Activated T-cell treated with anti-CD3 and anti-CD28 coated beads for 4 hours (primary cell): ENCODE measurements around the gene ZNF75A.

Source experiments
- DNase-seq: peaks from one replicate; pipeline ENCODE4 v3.0.0-alpha.2; 2020

ZNF75A gene

GRCh38 chr16:3289998-3290673, 15.2 kb upstream of the ZNF75A start:
- no peak for DNase-seq

- no peak for DNase-seq
Measured at GRCh38 chr16:3292604-3293003, 12.7 kb upstream of the ZNF75A start.

GRCh38 chr16:3295209-3295608, 10.1 kb upstream of the ZNF75A start:
- no peak for DNase-seq

- no peak for DNase-seq
Measured at GRCh38 chr16:3295783-3296182, 9.5 kb upstream of the ZNF75A start.

- DNase-seq = no peak
Measured at GRCh38 chr16:3304370-3304769, 927 bp upstream of the ZNF75A start.

GRCh38 chr16:3306078-3306477, 781 bp downstream of the ZNF75A start:
- no peak for DNase-seq

- no peak for DNase-seq
Measured at GRCh38 chr16:3311496-3311895, 6.2 kb downstream of the ZNF75A start.

- DNase-seq = no peak
Measured at GRCh38 chr16:3317315-3317999, 12.2 kb downstream of the ZNF75A start.

- no peak for DNase-seq
Measured at GRCh38 chr16:3321816-3322215, 16.5 kb downstream of the ZNF75A start.

GRCh38 chr16:3327514-3327913, 22.2 kb downstream of the ZNF75A start:
- DNase-seq = no peak

GRCh38 chr16:3328104-3328503, 22.8 kb downstream of the ZNF75A start:
- no peak for DNase-seq

- DNase-seq = no peak
Measured at GRCh38 chr16:3328643-3329042, 23.3 kb downstream of the ZNF75A start.

- no peak for DNase-seq
Measured at GRCh38 chr16:3346041-3346440, 40.7 kb downstream of the ZNF75A start.

- DNase-seq = no peak
Measured at GRCh38 chr16:3347586-3347985, 42.3 kb downstream of the ZNF75A start.

GRCh38 chr16:3348547-3349167, 43.4 kb downstream of the ZNF75A start:
- DNase-seq = no peak

- DNase-seq = no peak
Measured at GRCh38 chr16:3349175-3349574, 43.9 kb downstream of the ZNF75A start.

- DNase-seq = no peak
Measured at GRCh38 chr16:3355589-3355988, 50.3 kb downstream of the ZNF75A start, which contains the start of gene OR2C1. Gene OR2C1, plus strand, starts transcription at chr16:3355889. Its CDS starts 52 bp downstream, at chr16:3355941.

GRCh38 chr16:3356118-3356517, 50.8 kb downstream of the ZNF75A start:
- no peak for DNase-seq

- DNase-seq = no peak
Measured at GRCh38 chr16:3358871-3359270, 53.6 kb downstream of the ZNF75A start.

GRCh38 chr16:3362931-3363330, 57.6 kb downstream of the ZNF75A start:
- no peak for DNase-seq

- no peak for DNase-seq
Measured at GRCh38 chr16:3363793-3364192, 58.5 kb downstream of the ZNF75A start.

- DNase-seq = peak; percentile 76
Measured at GRCh38 chr16:3364774-3365427, 59.6 kb downstream of the ZNF75A start.
